Peyer's patch (tissue), 4 donors: Measurements from ENCODE around the gene ALKBH3. TPM values are rescaled to one million over a fixed set of nuclear protein-coding genes. Genes with fewer than 3 reads are reported as not detected.

Source experiments
- DNase-seq, 3 donors: peaks; one replicate each; pipeline ENCODE4 v3.0.0-alpha.2; 2017 to 2019
- H3K27ac ChIP-seq, 4 donors: fragments of 200-600 bp; sonication (generic); one replicate each; pipeline ENCODE4 v1.5.1; 2016 to 2019
- H3K27me3 ChIP-seq, 2 donors: fragments of 200-600 bp; sonication (generic); one replicate each; pipeline ENCODE4 v1.5.1; 2019
- H3K36me3 ChIP-seq, 3 donors: fragments of 200-600 bp; sonication (generic); one replicate each; pipeline ENCODE4 v1.5.1; 2016 to 2019
- H3K4me1 ChIP-seq, 4 donors: fragments of 200-600 bp; sonication (generic); one replicate each; pipeline ENCODE4 v1.5.1; 2016 to 2019
- H3K4me3 ChIP-seq, 4 donors: fragments of 200-600 bp; sonication (generic); 1 replicate in 3 of 4; 2 replicates in 1 of 4; pipeline ENCODE4 v1.5.1; 2016 to 2019; ENCODE audit warnings: mild to moderate bottlenecking in 1 of 4
- H3K9me3 ChIP-seq, 4 donors: fragments of 200-600 bp; sonication (generic); one replicate each; pipeline ENCODE4 v1.5.1; 2016 to 2019; ENCODE audit warnings: mild to moderate bottlenecking in 1 of 4
- CTCF ChIP-seq, 6 experiments: fragments of 450-650 bp in 4 of 6; fragments of 200-600 bp in 2 of 6; sonication (generic) in 1 of 6; IDR thresholded peaks; one replicate each; pipeline ENCODE4 v1.5.1; 2017 to 2019; ENCODE audit warnings: antibody characterized with exemption in 6 of 6, mild to moderate bottlenecking in 3 of 6, moderate library complexity in 1 of 6
- POLR2A ChIP-seq, 2 donors: fragments of 450-650 bp; IDR thresholded peaks; one replicate each; pipeline ENCODE4 v1.5.1; 2017; ENCODE audit warnings: antibody characterized with exemption in 2 of 2, mild to moderate bottlenecking in 2 of 2, moderate library complexity in 2 of 2
- total RNA-seq, 4 donors: library from RNA; depleted of rRNA; stranded (reverse); fragments of >200 nt; gene quantifications; one replicate each; pipeline ENCODE4 v1.1.0, GENCODE V29; 2016

ALKBH3 gene
- total RNA-seq, 4 donors from 2014 or later: 24.4 to 83.3 (median 28.2) TPM

GRCh38 chr11:43892851-43893250 lies 12.2 kb downstream of the ALKBH3 start:
- TF ChIP-seq CTCF (IDR thresholded peaks at IDR 0.05): no peak
- TF ChIP-seq POLR2A (IDR thresholded peaks at IDR 0.05): no peak
- Histone ChIP-seq H3K36me3 (peaks cover 0 to 78% (median 0%) of the 10 kb centered on the region in 3 donors), H3K27me3 (no peaks in the 10 kb centered on the region), H3K27ac (no peak overlapping the region), H3K4me3 (no peak overlapping the region), H3K9me3 (no peaks in the 10 kb centered on the region), H3K4me1 (no peaks in the 10 kb centered on the region)
- DNase-seq: no peak

GRCh38 chr11:43894546-43894945 lies 13.9 kb downstream of the ALKBH3 start:
- Histone ChIP-seq H3K4me3 (no peak overlapping the region), H3K9me3 (no peaks in the 10 kb centered on the region), H3K4me1 (no peaks in the 10 kb centered on the region), H3K27me3 (no peaks in the 10 kb centered on the region), H3K27ac (no peak overlapping the region), H3K36me3 (peaks cover 0 to 87% (median 0%) of the 10 kb centered on the region in 3 donors)
- TF ChIP-seq POLR2A (IDR thresholded peaks at IDR 0.05): no peak
- TF ChIP-seq CTCF (IDR thresholded peaks at IDR 0.05): no peak
- no peak for DNase-seq

- Histone ChIP-seq H3K27me3 (no peaks in the 10 kb centered on the region), H3K36me3 (peaks cover 0 to 77% (median 0%) of the 10 kb centered on the region in 3 donors), H3K4me1 (no peaks in the 10 kb centered on the region), H3K9me3 (no peaks in the 10 kb centered on the region), H3K27ac (no peak overlapping the region), H3K4me3 (no peak overlapping the region)
- TF ChIP-seq POLR2A (IDR thresholded peaks at IDR 0.05) (no peak), CTCF (IDR thresholded peaks at IDR 0.05) (no peak)
- DNase-seq: no peak
Observed at GRCh38 chr11:43895601-43896000, 15.0 kb downstream of the ALKBH3 start.

GRCh38 chr11:43898574-43898973 lies 17.9 kb downstream of the ALKBH3 start:
- H3K9me3 ChIP-seq: no peaks in the 10 kb centered on the region
- no peaks in the 10 kb centered on the region for H3K4me1 ChIP-seq
- TF ChIP-seq CTCF (IDR thresholded peaks at IDR 0.05): no peak
- no peak for TF ChIP-seq POLR2A (IDR thresholded peaks at IDR 0.05)
- DNase-seq: no peak
- peaks cover 0 to 78% (median 0%) of the 10 kb centered on the region in 3 donors for H3K36me3 ChIP-seq
- no peak overlapping the region for H3K27ac ChIP-seq
- no peak overlapping the region for H3K4me3 ChIP-seq
- H3K27me3 ChIP-seq: no peaks in the 10 kb centered on the region

- Histone ChIP-seq H3K4me3 (no peak overlapping the region), H3K27ac (no peak overlapping the region), H3K36me3 (peaks cover 0 to 81% (median 0%) of the 10 kb centered on the region in 3 donors), H3K9me3 (no peaks in the 10 kb centered on the region), H3K27me3 (no peaks in the 10 kb centered on the region), H3K4me1 (no peaks in the 10 kb centered on the region)
- DNase-seq: no peak
- TF ChIP-seq POLR2A (IDR thresholded peaks at IDR 0.05) (no peak), CTCF (IDR thresholded peaks at IDR 0.05) (no peak)
Observed at GRCh38 chr11:43899094-43899493, 18.5 kb downstream of the ALKBH3 start.

GRCh38 chr11:43901551-43901950 lies 20.9 kb downstream of the ALKBH3 start:
- no peak for DNase-seq
- H3K4me1 ChIP-seq: peaks cover 0 to 10% (median 0%) of the 10 kb centered on the region in 4 donors
- no peak for TF ChIP-seq CTCF (IDR thresholded peaks at IDR 0.05)
- TF ChIP-seq POLR2A (IDR thresholded peaks at IDR 0.05): no peak
- H3K36me3 ChIP-seq: peaks cover 0 to 67% (median 0%) of the 10 kb centered on the region in 3 donors
- no peak overlapping the region for H3K4me3 ChIP-seq
- H3K9me3 ChIP-seq: no peaks in the 10 kb centered on the region
- no peaks in the 10 kb centered on the region for H3K27me3 ChIP-seq
- no peak overlapping the region for H3K27ac ChIP-seq
